SK-N-SH treated with all-trans-retinoic acid at 6 μM for 48 hours (cell line): ENCODE measurements around the gene NDP.

Experiments
- ATAC-seq: fragments of 200-7000 bp; cut with Tn5 transposase; 3 replicates; pipeline ENCODE4 v1.9.1; 2020; ENCODE audit warnings: mild to moderate bottlenecking, moderate library complexity
- ARNTL ChIP-seq: fragments of 450-650 bp; formaldehyde crosslinking; IDR thresholded peaks from 2 replicates; pipeline ENCODE4 v1.5.0; 2020; ENCODE audit warnings: low read depth, mild to moderate bottlenecking, moderate library complexity, borderline replicate concordance
- BACH2 ChIP-seq: fragments of 250-450 bp; sonication (Bioruptor Pico); IDR thresholded peaks from 2 replicates; pipeline ENCODE4 v1.9.0; 2021; ENCODE audit warnings: mild to moderate bottlenecking, borderline replicate concordance
- CREB5 ChIP-seq: fragments of 250-450 bp; sonication (Bioruptor Pico); IDR thresholded peaks from 2 replicates; pipeline ENCODE4 v1.5.1; 2020; ENCODE audit warnings: low read depth, mild to moderate bottlenecking, moderate library complexity
- CSDC2 ChIP-seq: fragments of 250-450 bp; sonication (Bioruptor Pico); IDR thresholded peaks from 2 replicates; pipeline ENCODE4 v1.5.0; 2020; ENCODE audit warnings: mild to moderate bottlenecking, moderate library complexity
- CSRNP3 ChIP-seq: fragments of 250-450 bp; sonication (Bioruptor Pico); IDR thresholded peaks from 2 replicates; pipeline ENCODE4 v1.5.1; 2021; ENCODE audit warnings: mild to moderate bottlenecking, moderate library complexity
- ESRRG ChIP-seq: fragments of 250-450 bp; sonication (Bioruptor Pico); IDR thresholded peaks from 2 replicates; pipeline ENCODE4 v1.6.1; 2021; ENCODE audit warnings: mild to moderate bottlenecking
- GLIS3 ChIP-seq: fragments of 250-450 bp; sonication (Bioruptor Pico); IDR thresholded peaks from 2 replicates; pipeline ENCODE4 v1.5.0; 2020; ENCODE audit warnings: mild to moderate bottlenecking, moderate library complexity
- ISL1 ChIP-seq: fragments of 250-450 bp; sonication (Bioruptor Pico); IDR thresholded peaks from 2 replicates; pipeline ENCODE4 v2.1.2; 2022; ENCODE audit warnings: mild to moderate bottlenecking, moderate library complexity
- OSR1 ChIP-seq: fragments of 250-450 bp; sonication (Bioruptor Pico); IDR thresholded peaks from 2 replicates; pipeline ENCODE4 v1.8.0; 2022; ENCODE audit warnings: moderate library complexity, mild to moderate bottlenecking, inconsistent platforms
- PATZ1 ChIP-seq: fragments of 250-450 bp; sonication (Bioruptor Pico); IDR thresholded peaks from 2 replicates; pipeline ENCODE4 v1.8.0; 2020; ENCODE audit warnings: mild to moderate bottlenecking, moderate library complexity, borderline replicate concordance
- POU6F1 ChIP-seq: fragments of 250-450 bp; sonication (Bioruptor Pico); IDR thresholded peaks from 2 replicates; pipeline ENCODE4 v1.8.0; 2021; ENCODE audit warnings: low read depth, mild to moderate bottlenecking, moderate library complexity, borderline replicate concordance
- PPARA ChIP-seq: fragments of 250-450 bp; sonication (Bioruptor Pico); IDR thresholded peaks from 2 replicates; pipeline ENCODE4 v1.5.0; 2020; ENCODE audit warnings: mild to moderate bottlenecking, borderline replicate concordance
- RARB ChIP-seq: fragments of 250-450 bp; sonication (Bioruptor Pico); IDR thresholded peaks from 2 replicates; pipeline ENCODE4 v1.8.0; 2021; ENCODE audit warnings: mild to moderate bottlenecking, moderate library complexity
- SNAI2 ChIP-seq: fragments of 250-450 bp; sonication (Bioruptor Pico); IDR thresholded peaks from 2 replicates; pipeline ENCODE4 v1.5.0; 2020; ENCODE audit warnings: mild to moderate bottlenecking, moderate library complexity
- TCF4 ChIP-seq: fragments of 250-450 bp; sonication (Bioruptor Pico); IDR thresholded peaks from 2 replicates; pipeline ENCODE4 v1.8.0; 2021; ENCODE audit warnings: mild to moderate bottlenecking, moderate library complexity, borderline replicate concordance
- TOX ChIP-seq: fragments of 250-450 bp; sonication (Bioruptor Pico); IDR thresholded peaks from 2 replicates; pipeline ENCODE4 v1.8.0; 2021; ENCODE audit warnings: mild to moderate bottlenecking, moderate library complexity, borderline replicate concordance
- TSHZ2 ChIP-seq: fragments of 250-450 bp; sonication (Bioruptor Pico); IDR thresholded peaks from 2 replicates; pipeline ENCODE4 v1.5.0; 2020; ENCODE audit warnings: mild to moderate bottlenecking, moderate library complexity
- ZFP3 ChIP-seq: fragments of 250-450 bp; sonication (Bioruptor Pico); IDR thresholded peaks from 2 replicates; pipeline ENCODE4 v1.5.0; 2020; ENCODE audit warnings: mild to moderate bottlenecking, moderate library complexity
- ZFP30 ChIP-seq: fragments of 450-650 bp; formaldehyde crosslinking; IDR thresholded peaks from 2 replicates; pipeline ENCODE4 v1.5.0; 2022; ENCODE audit warnings: mild to moderate bottlenecking, moderate library complexity
- ZNF565 ChIP-seq: fragments of 450-650 bp; formaldehyde crosslinking; conservative IDR thresholded peaks from 2 replicates; pipeline ENCODE4 v1.5.0; 2020; ENCODE audit warnings: low read depth, mild to moderate bottlenecking, moderate library complexity
- ZNF70 ChIP-seq: fragments of 450-650 bp; formaldehyde crosslinking; IDR thresholded peaks from 2 replicates; pipeline ENCODE4 v1.5.0; 2020; ENCODE audit warnings: mild to moderate bottlenecking, moderate library complexity
- ZNF8 ChIP-seq: fragments of 450-650 bp; formaldehyde crosslinking; IDR thresholded peaks from 2 replicates; pipeline ENCODE4 v1.5.0; 2020; ENCODE audit warnings: mild to moderate bottlenecking, moderate library complexity

NDP gene

GRCh38 chrX:43964936-43965335 is 8.3 kb downstream of the NDP start:
- TF ChIP-seq ZNF70 (CRISPR knock-in tag): no peak
- no peak for TF ChIP-seq PPARA (CRISPR knock-in tag)
- no peak for TF ChIP-seq ZFP3 (CRISPR knock-in tag)
- no peak for TF ChIP-seq ISL1 (CRISPR knock-in tag)
- TF ChIP-seq GLIS3 (CRISPR knock-in tag): no peak
- no peak for TF ChIP-seq CREB5 (CRISPR knock-in tag)
- no peak for TF ChIP-seq SNAI2 (CRISPR knock-in tag)
- no peak for TF ChIP-seq ARNTL (CRISPR knock-in tag)
- no peak for TF ChIP-seq TSHZ2 (CRISPR knock-in tag)
- no peak for ATAC-seq

- no peak for ATAC-seq
- no peak for TF ChIP-seq CSDC2 (CRISPR knock-in tag)
- no peak for TF ChIP-seq OSR1 (CRISPR knock-in tag)
- no peak for TF ChIP-seq ZNF8
- no peak for TF ChIP-seq ZFP30
- no peak for TF ChIP-seq ISL1 (CRISPR knock-in tag)
- no peak for TF ChIP-seq RARB (CRISPR knock-in tag)
- TF ChIP-seq ZNF565 (CRISPR knock-in tag): no peak
- TF ChIP-seq PATZ1 (CRISPR knock-in tag): no peak
- no peak for TF ChIP-seq ZNF70 (CRISPR knock-in tag)
- TF ChIP-seq PPARA (CRISPR knock-in tag): no peak
These were observed 9.5 kb downstream of the NDP start for GRCh38 chrX:43963726-43964125.

- ATAC-seq: no peak
- TF ChIP-seq ZNF8 (no peak), ESRRG (CRISPR knock-in tag) (no peak), PATZ1 (CRISPR knock-in tag) (no peak), ZNF70 (CRISPR knock-in tag) (no peak), TCF4 (CRISPR knock-in tag) (no peak), GLIS3 (CRISPR knock-in tag) (no peak), TOX (CRISPR knock-in tag) (no peak), ISL1 (CRISPR knock-in tag) (no peak), CSRNP3 (CRISPR knock-in tag) (no peak), PPARA (CRISPR knock-in tag) (no peak), CREB5 (CRISPR knock-in tag) (no peak), BACH2 (no peak), ZNF565 (CRISPR knock-in tag) (no peak), POU6F1 (CRISPR knock-in tag) (no peak), CSDC2 (CRISPR knock-in tag) (no peak), ARNTL (CRISPR knock-in tag) (no peak), TSHZ2 (CRISPR knock-in tag) (no peak)
These were observed 10.6 kb downstream of the NDP start for GRCh38 chrX:43962636-43963035.
